H9 (cell line): Measurements from ENCODE around the gene THAP9. TPM values are rescaled to one million over a fixed set of nuclear protein-coding genes. Genes with fewer than 3 reads are reported as not detected.

Experiments used
- DNase-seq: peaks from one replicate; pipeline ENCODE4 v3.0.0-alpha.2; 2017
- H2AFZ ChIP-seq: one replicate; pipeline ENCODE4 v1.6.1; 2013; ENCODE audit warnings: mild to moderate bottlenecking, low read length, control low read depth, moderate library complexity
- H2AK5ac ChIP-seq: 2 replicates; pipeline ENCODE4 v1.6.1; 2013; ENCODE audit warnings: low read length, control low read depth, mixed read lengths; ENCODE audit not compliant: insufficient read length
- H2BK120ac ChIP-seq: one replicate; pipeline ENCODE4 v1.6.1; 2013; ENCODE audit warnings: low read depth, mild to moderate bottlenecking, low read length, control low read depth, inconsistent platforms; ENCODE audit not compliant: poor library complexity, severe bottlenecking
- H2BK12ac ChIP-seq: 2 replicates; pipeline ENCODE4 v1.6.1; 2013; ENCODE audit warnings: low read length, control low read depth, mixed read lengths, low read depth; ENCODE audit not compliant: insufficient read length
- H2BK15ac ChIP-seq: 2 replicates; pipeline ENCODE4 v1.6.1; 2013; ENCODE audit warnings: low read depth, low read length, control low read depth
- H2BK20ac ChIP-seq: one replicate; pipeline ENCODE4 v1.6.1; 2013; ENCODE audit warnings: low read depth, mild to moderate bottlenecking, low read length, control low read depth, inconsistent platforms; ENCODE audit not compliant: poor library complexity, severe bottlenecking
- H2BK5ac ChIP-seq: 2 replicates; pipeline ENCODE4 v1.6.1; 2013; ENCODE audit warnings: low read length, control low read depth, mixed read lengths; ENCODE audit not compliant: insufficient read length
- H3K14ac ChIP-seq: 2 replicates; pipeline ENCODE4 v1.6.1; 2013; ENCODE audit warnings: low read length, control low read depth; ENCODE audit not compliant: insufficient read depth
- H3K18ac ChIP-seq: 2 replicates; pipeline ENCODE4 v1.6.1; 2013; ENCODE audit warnings: low read depth, mild to moderate bottlenecking, mixed read lengths, low read length, control low read depth; ENCODE audit not compliant: insufficient read length
- H3K23ac ChIP-seq: 2 replicates; pipeline ENCODE4 v1.6.1; 2013; ENCODE audit warnings: low read length, control low read depth, mixed read lengths, low read depth; ENCODE audit not compliant: insufficient read length
- H3K23me2 ChIP-seq: 2 replicates; pipeline ENCODE4 v1.6.1; 2013; ENCODE audit warnings: low read depth, mild to moderate bottlenecking, mixed read lengths, low read length, control low read depth; ENCODE audit not compliant: insufficient read length, poor library complexity, severe bottlenecking
- H3K27ac ChIP-seq: 2 replicates; pipeline ENCODE4 v1.5.1; 2013; ENCODE audit warnings: low read length, control low read depth, mixed read lengths, low read depth; ENCODE audit not compliant: insufficient read length
- H3K27me3 ChIP-seq: 2 replicates; pipeline ENCODE4 v1.6.1; 2013; ENCODE audit warnings: low read length, control low read depth, inconsistent platforms; ENCODE audit not compliant: insufficient read depth
- H3K4ac ChIP-seq: 2 replicates; pipeline ENCODE4 v1.6.1; 2013; ENCODE audit warnings: low read depth, mild to moderate bottlenecking, control low read depth, inconsistent platforms, low read length, moderate library complexity
- H3K4me1 ChIP-seq: 2 replicates; pipeline ENCODE4 v1.6.1; 2013; ENCODE audit warnings: low read length, control low read depth, inconsistent platforms; ENCODE audit not compliant: insufficient read depth
- H3K4me2 ChIP-seq: 2 replicates; pipeline ENCODE4 v1.6.1; 2013; ENCODE audit warnings: low read length, control low read depth, mixed read lengths; ENCODE audit not compliant: insufficient read length, insufficient read depth
- H3K56ac ChIP-seq: 2 replicates; pipeline ENCODE4 v1.6.1; 2013; ENCODE audit warnings: low read depth, mild to moderate bottlenecking, mixed read lengths, low read length, control low read depth; ENCODE audit not compliant: insufficient read length
- H3K79me1 ChIP-seq: 2 replicates; pipeline ENCODE4 v1.6.1; 2013; ENCODE audit warnings: low read depth, mild to moderate bottlenecking, moderate library complexity, low read length, control low read depth, inconsistent platforms; ENCODE audit not compliant: insufficient read depth, poor library complexity, severe bottlenecking
- H3K79me2 ChIP-seq: 2 replicates; pipeline ENCODE4 v1.6.1; 2013; ENCODE audit warnings: low read length, control low read depth, inconsistent platforms; ENCODE audit not compliant: insufficient read depth
- H3K9ac ChIP-seq: 2 replicates; pipeline ENCODE4 v1.6.1; 2013; ENCODE audit warnings: low read length, control low read depth, mixed read lengths; ENCODE audit not compliant: insufficient read length; ENCODE audit errors: extremely low read depth
- H3K9me3 ChIP-seq: one replicate; pipeline ENCODE4 v1.6.1; 2013; ENCODE audit warnings: low read depth, low read length, inconsistent platforms; ENCODE audit not compliant: control insufficient read depth
- H3T11ph ChIP-seq: one replicate; pipeline ENCODE4 v1.6.1; 2013; ENCODE audit warnings: mild to moderate bottlenecking, low read length, control low read depth, inconsistent platforms
- H4K20me1 ChIP-seq: one replicate; pipeline ENCODE4 v1.6.1; 2013; ENCODE audit not compliant: control insufficient read depth, insufficient read length, insufficient read depth
- H4K5ac ChIP-seq: 2 replicates; pipeline ENCODE4 v1.6.1; 2013; ENCODE audit warnings: low read depth, mild to moderate bottlenecking, mixed read lengths, low read length, control low read depth; ENCODE audit not compliant: insufficient read length
- H4K8ac ChIP-seq: replicated peaks from 2 replicates; pipeline ENCODE4 v1.6.1; 2013; ENCODE audit warnings: low read length, control low read depth, mixed read lengths, low read depth; ENCODE audit not compliant: insufficient read length
- H4K91ac ChIP-seq: 2 replicates; pipeline ENCODE4 v1.6.1; 2013; ENCODE audit warnings: low read depth, mild to moderate bottlenecking, moderate library complexity, mixed read lengths, low read length, control low read depth; ENCODE audit not compliant: insufficient read length
- H3K27ac Mint-ChIP-seq, 3 experiments: 2 replicates in 2 of 3; 3 replicates in 1 of 3; pipeline ENCODE4 v1.8.0; 2020 to 2021; ENCODE audit warnings: mixed read lengths in 3 of 3, mild to moderate bottlenecking in 1 of 3, moderate library complexity in 1 of 3
- H3K27me3 Mint-ChIP-seq: 2 replicates; pipeline ENCODE4 v1.8.0; 2021; ENCODE audit warnings: low read depth, mild to moderate bottlenecking, moderate library complexity, mixed read lengths
- H3K36me3 Mint-ChIP-seq, 3 experiments: 2 replicates in 2 of 3; 3 replicates in 1 of 3; pipeline ENCODE4 v1.8.0; 2020 to 2021; ENCODE audit warnings: low read depth in 3 of 3, mixed read lengths in 3 of 3; ENCODE audit not compliant: insufficient read depth in 1 of 3
- H3K4me1 Mint-ChIP-seq, 2 experiments: 2 replicates each; pipeline ENCODE4 v1.8.0; 2020; ENCODE audit warnings: mixed read lengths in 2 of 2
- H3K4me3 Mint-ChIP-seq, 2 experiments: 2 replicates in 1 of 2; 3 replicates in 1 of 2; pipeline ENCODE4 v1.8.0; 2020 to 2021; ENCODE audit warnings: mild to moderate bottlenecking in 2 of 2, mixed read lengths in 2 of 2, moderate library complexity in 1 of 2
- H3K9me3 Mint-ChIP-seq, 2 experiments: 2 replicates in 1 of 2; 3 replicates in 1 of 2; pipeline ENCODE4 v1.8.0; 2020; ENCODE audit warnings: mild to moderate bottlenecking in 2 of 2, mixed read lengths in 2 of 2, moderate library complexity in 1 of 2
- total RNA-seq: library from RNA; stranded (reverse); gene quantifications from 2 replicates; pipeline ENCODE4 v1.2.1, GENCODE V29; 2021
- TF ChIP-seq, protein P1 (sequence below): fragments of 200-600 bp; sonication (generic); conservative IDR thresholded peaks from 3 replicates; pipeline ENCODE4 v1.8.0; 2021; ENCODE audit warnings: antibody characterized with exemption, mild to moderate bottlenecking

The THAP9 gene
- total RNA-seq, 1 experiment from 2014 or later, result 14.8 TPM

DNA sequence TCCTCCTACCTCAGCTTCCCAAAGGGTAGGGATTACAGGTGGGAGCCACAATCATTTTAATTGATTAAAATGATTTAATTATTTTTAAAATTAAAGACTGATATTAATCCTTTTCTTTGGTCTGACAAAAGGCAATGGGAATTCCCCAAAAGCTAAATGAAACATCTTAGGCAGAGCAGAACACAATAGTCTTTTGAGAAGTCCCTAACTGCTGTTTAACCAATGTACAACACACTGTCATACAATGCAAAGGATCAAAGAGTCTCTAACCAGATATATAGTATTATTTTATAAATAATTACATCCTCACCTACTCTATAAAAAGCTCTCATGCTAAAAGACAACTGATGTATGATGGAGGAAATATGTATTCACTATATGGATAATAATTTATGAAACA is 47.0 kb downstream of the THAP9 start:
- H3K4me2 ChIP-seq, result no peak overlapping the region
- H3K18ac ChIP-seq, result no peak overlapping the region
- Mint-ChIP-seq H3K36me3 (peaks cover 0 to 5% (median 0%) of the 10 kb centered on the region in 3 experiments; a peak in 3 of 7 replicates), H3K9me3 (no peaks in the 10 kb centered on the region), H3K4me1 (no peaks in the 10 kb centered on the region), H3K27ac (no peak overlapping the region), H3K4me3 (no peak overlapping the region), H3K27me3 (no peaks in the 10 kb centered on the region)
- H3T11ph ChIP-seq, result no peak overlapping the region
- no peaks in the 10 kb centered on the region for H3K9me3 ChIP-seq
- no peak overlapping the region for H2BK5ac ChIP-seq
- H4K91ac ChIP-seq, result no peak overlapping the region
- TF ChIP-seq, protein P1, sequence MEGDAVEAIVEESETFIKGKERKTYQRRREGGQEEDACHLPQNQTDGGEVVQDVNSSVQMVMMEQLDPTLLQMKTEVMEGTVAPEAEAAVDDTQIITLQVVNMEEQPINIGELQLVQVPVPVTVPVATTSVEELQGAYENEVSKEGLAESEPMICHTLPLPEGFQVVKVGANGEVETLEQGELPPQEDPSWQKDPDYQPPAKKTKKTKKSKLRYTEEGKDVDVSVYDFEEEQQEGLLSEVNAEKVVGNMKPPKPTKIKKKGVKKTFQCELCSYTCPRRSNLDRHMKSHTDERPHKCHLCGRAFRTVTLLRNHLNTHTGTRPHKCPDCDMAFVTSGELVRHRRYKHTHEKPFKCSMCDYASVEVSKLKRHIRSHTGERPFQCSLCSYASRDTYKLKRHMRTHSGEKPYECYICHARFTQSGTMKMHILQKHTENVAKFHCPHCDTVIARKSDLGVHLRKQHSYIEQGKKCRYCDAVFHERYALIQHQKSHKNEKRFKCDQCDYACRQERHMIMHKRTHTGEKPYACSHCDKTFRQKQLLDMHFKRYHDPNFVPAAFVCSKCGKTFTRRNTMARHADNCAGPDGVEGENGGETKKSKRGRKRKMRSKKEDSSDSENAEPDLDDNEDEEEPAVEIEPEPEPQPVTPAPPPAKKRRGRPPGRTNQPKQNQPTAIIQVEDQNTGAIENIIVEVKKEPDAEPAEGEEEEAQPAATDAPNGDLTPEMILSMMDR, result no peak
- H3K9ac ChIP-seq, result no peak overlapping the region
- H4K5ac ChIP-seq, result no peak overlapping the region
- H3K4ac ChIP-seq, result no peak overlapping the region
- no peak overlapping the region for H2BK12ac ChIP-seq
- no peak overlapping the region for H2BK15ac ChIP-seq
- H4K8ac ChIP-seq, result no peak overlapping the region
- H2AFZ ChIP-seq, result no peak overlapping the region
- no peak overlapping the region for H2AK5ac ChIP-seq
- DNase-seq, result no peak
- no peaks in the 10 kb centered on the region for H3K4me1 ChIP-seq
- no peaks in the 10 kb centered on the region for H4K20me1 ChIP-seq
- H2BK120ac ChIP-seq, result no peak overlapping the region
- H3K79me1 ChIP-seq, result no peaks in the 10 kb centered on the region
- no peaks in the 10 kb centered on the region; the same call in 1 of the 2 replicates for H3K27me3 ChIP-seq
- no peaks in the 10 kb centered on the region for H3K79me2 ChIP-seq
- H3K23me2 ChIP-seq, result no peaks in the 10 kb centered on the region
- no peak overlapping the region for H3K27ac ChIP-seq
- no peak overlapping the region for H3K23ac ChIP-seq
- no peak overlapping the region for H2BK20ac ChIP-seq
- no peak overlapping the region for H3K14ac ChIP-seq
- no peak overlapping the region for H3K56ac ChIP-seq
